ENCODE results near the gene CEP112. TPM values are rescaled to one million over a fixed set of nuclear protein-coding genes. Genes with fewer than 3 reads are reported as not detected.

The CEP112 gene
- total RNA-seq, 1 donor from 2014 or later, result 13.9 TPM

GRCh38 chr17:65867014-65867413, 324.9 kb downstream of the CEP112 start:
- peaks cover 2% of the 10 kb centered on the region for H3K36me3 Mint-ChIP-seq (ENCODE audit: low read depth, unreplicated experiment)
- Histone ChIP-seq H3K27ac (ENCODE audit: low read depth, low read length) (no peak overlapping the region), H3K9ac (ENCODE audit: low read length) (no peak overlapping the region), H3K36me3 (ENCODE audit: insufficient read depth, low read length) (no peaks in the 10 kb centered on the region), H3K79me2 (ENCODE audit: insufficient read depth, low read length) (no peaks in the 10 kb centered on the region), H3K4me2 (ENCODE audit: low read length) (no peak overlapping the region), H3K9me3 (ENCODE audit: insufficient read depth, low read depth, low read length) (no peaks in the 10 kb centered on the region), H2AFZ (ENCODE audit: low read depth, low read length) (no peak overlapping the region), H4K20me1 (ENCODE audit: insufficient read depth, low read length) (no peaks in the 10 kb centered on the region), H3K27me3 (ENCODE audit: insufficient read depth, low read length) (no peaks in the 10 kb centered on the region), H3K4me3 (ENCODE audit: insufficient read depth, low read depth, low read length) (no peak overlapping the region), H3K4me1 (ENCODE audit: insufficient read depth, low read length) (no peaks in the 10 kb centered on the region)
- H3K4me3 Mint-ChIP-seq (ENCODE audit: unreplicated experiment), result no peak overlapping the region
- no peak overlapping the region for H3K27ac Mint-ChIP-seq (ENCODE audit: unreplicated experiment)
- no peaks in the 10 kb centered on the region for H3K4me1 Mint-ChIP-seq (ENCODE audit: low read depth, unreplicated experiment)
- FAIRE-seq (no peak), DNase-seq (ENCODE audit: low read depth) (no peak)
- peaks cover 5% of the 10 kb centered on the region for H3K9me3 Mint-ChIP-seq (ENCODE audit: unreplicated experiment)
- TF ChIP-seq CTCF (IDR thresholded peaks at IDR 0.05; ENCODE audit: insufficient read depth, low read depth, low read length) (no peak), EZH2 (IDR thresholded peaks at IDR 0.05; ENCODE audit: insufficient read depth, low read length) (no peak)
- no peaks in the 10 kb centered on the region for H3K27me3 Mint-ChIP-seq (ENCODE audit: low read depth, unreplicated experiment)

GRCh38 chr17:65865715-65866425, 326.1 kb downstream of the CEP112 start:
- Histone ChIP-seq H4K20me1 (ENCODE audit: insufficient read depth, low read length) (no peaks in the 10 kb centered on the region), H3K36me3 (ENCODE audit: insufficient read depth, low read length) (no peaks in the 10 kb centered on the region), H3K79me2 (ENCODE audit: insufficient read depth, low read length) (no peaks in the 10 kb centered on the region), H3K9ac (ENCODE audit: low read length) (no peak overlapping the region), H3K27me3 (ENCODE audit: insufficient read depth, low read length) (no peaks in the 10 kb centered on the region), H2AFZ (ENCODE audit: low read depth, low read length) (no peak overlapping the region), H3K4me1 (ENCODE audit: insufficient read depth, low read length) (no peaks in the 10 kb centered on the region), H3K27ac (ENCODE audit: low read depth, low read length) (no peak overlapping the region), H3K4me3 (ENCODE audit: insufficient read depth, low read depth, low read length) (no peak overlapping the region), H3K4me2 (ENCODE audit: low read length) (no peak overlapping the region), H3K9me3 (ENCODE audit: insufficient read depth, low read depth, low read length) (no peaks in the 10 kb centered on the region)
- no peak for TF ChIP-seq EZH2 (IDR thresholded peaks at IDR 0.05; ENCODE audit: insufficient read depth, low read length)
- TF ChIP-seq CTCF (IDR thresholded peaks at IDR 0.05; ENCODE audit: insufficient read depth, low read depth, low read length), result no peak
- H3K36me3 Mint-ChIP-seq (ENCODE audit: low read depth, unreplicated experiment), result peaks cover 2% of the 10 kb centered on the region
- H3K27ac Mint-ChIP-seq (ENCODE audit: unreplicated experiment), result no peak overlapping the region
- no peaks in the 10 kb centered on the region for H3K27me3 Mint-ChIP-seq (ENCODE audit: low read depth, unreplicated experiment)
- no peaks in the 10 kb centered on the region for H3K4me1 Mint-ChIP-seq (ENCODE audit: low read depth, unreplicated experiment)
- H3K9me3 Mint-ChIP-seq (ENCODE audit: unreplicated experiment), result peaks cover 5% of the 10 kb centered on the region
- H3K4me3 Mint-ChIP-seq (ENCODE audit: unreplicated experiment), result no peak overlapping the region
- DNase-seq (ENCODE audit: low read depth), result no peak
- FAIRE-seq, result no peak

GRCh38 chr17:65864394-65864793, 327.5 kb downstream of the CEP112 start:
- TF ChIP-seq EZH2 (IDR thresholded peaks at IDR 0.05; ENCODE audit: insufficient read depth, low read length) (no peak), CTCF (IDR thresholded peaks at IDR 0.05; ENCODE audit: insufficient read depth, low read depth, low read length) (no peak)
- no peaks in the 10 kb centered on the region for H3K4me1 ChIP-seq (ENCODE audit: insufficient read depth, low read length)
- H3K9me3 ChIP-seq (ENCODE audit: insufficient read depth, low read depth, low read length), result no peaks in the 10 kb centered on the region
- no peaks in the 10 kb centered on the region for H4K20me1 ChIP-seq (ENCODE audit: insufficient read depth, low read length)
- DNase-seq (ENCODE audit: low read depth), result no peak
- no peak overlapping the region for H2AFZ ChIP-seq (ENCODE audit: low read depth, low read length)
- no peak overlapping the region for H3K27ac Mint-ChIP-seq (ENCODE audit: unreplicated experiment)
- H3K4me2 ChIP-seq (ENCODE audit: low read length), result no peak overlapping the region
- H3K4me1 Mint-ChIP-seq (ENCODE audit: low read depth, unreplicated experiment), result no peaks in the 10 kb centered on the region
- no peak overlapping the region for H3K9ac ChIP-seq (ENCODE audit: low read length)
- no peaks in the 10 kb centered on the region for H3K79me2 ChIP-seq (ENCODE audit: insufficient read depth, low read length)
- no peaks in the 10 kb centered on the region for H3K27me3 Mint-ChIP-seq (ENCODE audit: low read depth, unreplicated experiment)
- H3K9me3 Mint-ChIP-seq (ENCODE audit: unreplicated experiment), result peaks cover 5% of the 10 kb centered on the region
- FAIRE-seq, result no peak
- H3K4me3 Mint-ChIP-seq (ENCODE audit: unreplicated experiment), result no peak overlapping the region
- H3K36me3 Mint-ChIP-seq (ENCODE audit: low read depth, unreplicated experiment), result peaks cover 2% of the 10 kb centered on the region
- no peak overlapping the region for H3K4me3 ChIP-seq (ENCODE audit: insufficient read depth, low read depth, low read length)
- H3K27me3 ChIP-seq (ENCODE audit: insufficient read depth, low read length), result no peaks in the 10 kb centered on the region
- no peak overlapping the region for H3K27ac ChIP-seq (ENCODE audit: low read depth, low read length)
- no peaks in the 10 kb centered on the region for H3K36me3 ChIP-seq (ENCODE audit: insufficient read depth, low read length)

Measured in astrocyte (in vitro differentiated cells and primary cell).